GM23338 (cell line): Measurements from ENCODE around the gene FCN1. TPM values are rescaled to one million over a fixed set of nuclear protein-coding genes. Genes with fewer than 3 reads are reported as not detected.

Experiments
- ATAC-seq: fragments of 200-7000 bp; cut with Tn5 transposase; 3 replicates; pipeline ENCODE4 v1.9.1; 2020
- DNase-seq: peaks from one replicate; pipeline ENCODE4 v3.0.0-alpha.2; 2015; ENCODE audit warnings: low spot score
- H2AFZ ChIP-seq: fragments of 200-600 bp; sonication (generic); 2 replicates; pipeline ENCODE4 v1.8.0; 2016; ENCODE audit warnings: antibody characterized with exemption, mild to moderate bottlenecking, moderate library complexity
- H3F3A ChIP-seq: fragments of 200-600 bp; sonication (generic); replicated peaks from 2 replicates; pipeline ENCODE4 v1.8.0; 2017; ENCODE audit warnings: antibody characterized with exemption, mixed run types, low read depth
- H3K27ac ChIP-seq: fragments of 200-600 bp; sonication (generic); 2 replicates; pipeline ENCODE4 v1.6.1; 2016; ENCODE audit warnings: low read depth
- H3K27me3 ChIP-seq: fragments of 200-600 bp; sonication (generic); 2 replicates; pipeline ENCODE4 v1.8.0; 2016; ENCODE audit warnings: mild to moderate bottlenecking, mixed run types, moderate library complexity; ENCODE audit not compliant: insufficient read depth
- H3K36me3 ChIP-seq: fragments of 200-600 bp; sonication (generic); 2 replicates; pipeline ENCODE4 v1.8.0; 2016; ENCODE audit warnings: mild to moderate bottlenecking; ENCODE audit not compliant: insufficient read depth
- H3K4me1 ChIP-seq: fragments of 200-600 bp; sonication (generic); 2 replicates; pipeline ENCODE4 v1.8.0; 2016; ENCODE audit warnings: mild to moderate bottlenecking, moderate library complexity; ENCODE audit not compliant: insufficient read depth
- H3K4me2 ChIP-seq: fragments of 200-600 bp; sonication (generic); 2 replicates; pipeline ENCODE4 v1.7.1; 2017; ENCODE audit warnings: mixed run types
- H3K4me3 ChIP-seq: fragments of 200-600 bp; sonication (generic); 2 replicates; pipeline ENCODE4 v1.6.1; 2016; ENCODE audit warnings: mixed run types
- H3K79me2 ChIP-seq: fragments of 200-600 bp; sonication (generic); replicated peaks from 2 replicates; pipeline ENCODE4 v1.8.0; 2017; ENCODE audit warnings: mild to moderate bottlenecking; ENCODE audit not compliant: insufficient read depth
- H3K9me2 ChIP-seq: fragments of 200-600 bp; sonication (generic); 2 replicates; pipeline ENCODE4 v1.8.0; 2017; ENCODE audit not compliant: insufficient read depth
- H4K20me1 ChIP-seq: fragments of 200-600 bp; sonication (generic); replicated peaks from 2 replicates; pipeline ENCODE4 v1.8.0; 2017; ENCODE audit warnings: mild to moderate bottlenecking; ENCODE audit not compliant: insufficient read depth
- H3K27ac Mint-ChIP-seq: 2 replicates; pipeline ENCODE4 v1.8.0; 2020; ENCODE audit warnings: inconsistent platforms, mild to moderate bottlenecking, moderate library complexity, mixed read lengths
- H3K27me3 Mint-ChIP-seq: 3 replicates; pipeline ENCODE4 v1.8.0; 2022; ENCODE audit warnings: low read depth, mild to moderate bottlenecking, moderate library complexity, mixed read lengths, inconsistent platforms; ENCODE audit not compliant: insufficient read depth, poor library complexity
- H3K36me3 Mint-ChIP-seq: 3 replicates; pipeline ENCODE4 v1.8.0; 2021; ENCODE audit warnings: low read depth, mild to moderate bottlenecking, inconsistent platforms, moderate library complexity, mixed read lengths
- H3K4me1 Mint-ChIP-seq: 3 replicates; pipeline ENCODE4 v1.8.0; 2020; ENCODE audit warnings: mild to moderate bottlenecking, inconsistent platforms, mixed read lengths
- H3K4me3 Mint-ChIP-seq: 3 replicates; pipeline ENCODE4 v1.8.0; 2021; ENCODE audit warnings: moderate library complexity, mild to moderate bottlenecking, inconsistent platforms, mixed read lengths
- H3K9me3 Mint-ChIP-seq: 3 replicates; pipeline ENCODE4 v1.8.0; 2020; ENCODE audit warnings: moderate library complexity, mild to moderate bottlenecking, inconsistent platforms, mixed read lengths
- CREB1 ChIP-seq: fragments of 250-450 bp; sonication (Bioruptor Pico); IDR thresholded peaks from 2 replicates; pipeline ENCODE4 v1.5.0; 2020; ENCODE audit warnings: low read depth, mild to moderate bottlenecking, moderate library complexity
- ETS1 ChIP-seq: IDR thresholded peaks from 2 replicates; pipeline ENCODE4 v1.6.1; 2016; ENCODE audit warnings: antibody characterized with exemption
- JUNB ChIP-seq: IDR thresholded peaks from one replicate; pipeline ENCODE4 v1.6.1; 2016; ENCODE audit warnings: antibody characterized with exemption; ENCODE audit not compliant: unreplicated experiment
- ZNF462 ChIP-seq: fragments of 250-450 bp; sonication (Bioruptor Pico); IDR thresholded peaks from 2 replicates; pipeline ENCODE4 v1.5.0; 2020; ENCODE audit warnings: mild to moderate bottlenecking, moderate library complexity
- polyA plus RNA-seq: library from polyadenylated mRNA; unstranded; fragments of >200 nt; fragmentation: Nextera tagmentation; extraction: Ambion mirVana; gene quantifications from 2 replicates; pipeline ENCODE4 v1.2.1, GENCODE V29; 2016
- total RNA-seq: library from RNA; depleted of rRNA; stranded (reverse); fragments of >200 nt; shearing (Covaris generic); gene quantifications from 2 replicates; pipeline ENCODE4 v1.2.3, GENCODE V29; 2014

FCN1 gene
- total and polyA plus RNA-seq, 2 experiments from 2014 or later: not detected

- no peak for TF ChIP-seq ZNF462 (CRISPR knock-in tag)
These were observed 7.9 kb downstream of the FCN1 start (continued) for GRCh38 chr9:134909511-134910481.

GRCh38 chr9:134908524-134909309 is 9.0 kb downstream of the FCN1 start:
- H2AFZ ChIP-seq: no peak overlapping the region
- no peaks in the 10 kb centered on the region for H3F3A ChIP-seq
- H3K4me2 ChIP-seq: no peak overlapping the region
- ATAC-seq (no peak), DNase-seq (no peak)
- Mint-ChIP-seq H3K4me3 (no peak overlapping the region), H3K36me3 (no peaks in the 10 kb centered on the region), H3K27me3 (peaks cover 7% of the 10 kb centered on the region), H3K9me3 (no peaks in the 10 kb centered on the region), H3K27ac (no peak overlapping the region), H3K4me1 (no peaks in the 10 kb centered on the region)
- no peaks in the 10 kb centered on the region for H3K27me3 ChIP-seq
- H3K79me2 ChIP-seq: no peaks in the 10 kb centered on the region
- TF ChIP-seq ETS1 (no peak), JUNB (no peak), CREB1 (CRISPR knock-in tag) (no peak)
- H3K27ac ChIP-seq: no peak overlapping the region
- H3K9me2 ChIP-seq: no peaks in the 10 kb centered on the region
- no peaks in the 10 kb centered on the region for H4K20me1 ChIP-seq
- H3K4me1 ChIP-seq: no peaks in the 10 kb centered on the region
- H3K36me3 ChIP-seq: no peaks in the 10 kb centered on the region
- no peak overlapping the region for H3K4me3 ChIP-seq
